AG09319 (cell line): ENCODE measurements around the gene NR2E3.

ENCODE experiments used
- DNase-seq: peaks from one replicate; pipeline ENCODE4 v3.0.0-alpha.2; 2010; ENCODE audit warnings: low read depth; ENCODE audit errors: extremely low read depth
- CTCF ChIP-seq: IDR thresholded peaks from 2 replicates; pipeline ENCODE4 v1.5.1; 2011; ENCODE audit warnings: low read depth, mild to moderate bottlenecking, inconsistent platforms, low read length, moderate library complexity

The NR2E3 gene

GRCh38 chr15:71777216-71777943 is 33.0 kb upstream of the NR2E3 start:
- DNase-seq = no peak
- TF ChIP-seq CTCF = no peak

GRCh38 chr15:71779073-71779797 is 31.1 kb upstream of the NR2E3 start:
- TF ChIP-seq CTCF = no peak
- DNase-seq = no peak

- TF ChIP-seq CTCF = peak; percentile 75
- DNase-seq = peak; percentile 32
These were observed 30.0 kb upstream of the NR2E3 start for GRCh38 chr15:71780115-71780976.

GRCh38 chr15:71781179-71781964 is 29.0 kb upstream of the NR2E3 start:
- TF ChIP-seq CTCF = no peak
- no peak for DNase-seq

GRCh38 chr15:71781965-71782265 is 28.4 kb upstream of the NR2E3 start:
- DNase-seq = no peak
- TF ChIP-seq CTCF = no peak

- TF ChIP-seq CTCF = no peak
- DNase-seq = no peak
These were observed 27.8 kb upstream of the NR2E3 start for GRCh38 chr15:71782422-71783165.
